ENCODE data around the gene KLHDC10.

KLHDC10 gene

DNA sequence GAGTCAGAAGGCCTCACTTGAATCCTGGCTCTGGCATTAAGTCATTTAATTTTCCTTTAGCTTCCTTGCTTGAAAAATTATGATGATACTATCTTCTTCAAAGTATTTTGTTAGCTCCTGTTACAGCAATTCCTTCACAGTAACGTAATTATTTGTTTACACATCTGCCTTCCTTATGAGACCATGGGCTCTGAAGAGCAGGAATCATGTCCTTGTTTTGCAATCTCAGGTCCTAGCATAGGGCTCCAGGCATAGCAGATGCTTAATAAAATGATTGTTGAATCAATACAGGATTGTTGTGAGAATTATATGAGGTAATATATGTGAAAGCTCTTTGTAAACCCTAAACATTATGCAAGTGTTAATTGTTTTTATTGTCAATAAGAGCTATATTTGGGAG lies 25.5 kb downstream of the KLHDC10 start:
- DNase-seq (ENCODE audit: extremely low read depth, low read depth), result peak; percentile 52
- TF ChIP-seq, protein P1, sequence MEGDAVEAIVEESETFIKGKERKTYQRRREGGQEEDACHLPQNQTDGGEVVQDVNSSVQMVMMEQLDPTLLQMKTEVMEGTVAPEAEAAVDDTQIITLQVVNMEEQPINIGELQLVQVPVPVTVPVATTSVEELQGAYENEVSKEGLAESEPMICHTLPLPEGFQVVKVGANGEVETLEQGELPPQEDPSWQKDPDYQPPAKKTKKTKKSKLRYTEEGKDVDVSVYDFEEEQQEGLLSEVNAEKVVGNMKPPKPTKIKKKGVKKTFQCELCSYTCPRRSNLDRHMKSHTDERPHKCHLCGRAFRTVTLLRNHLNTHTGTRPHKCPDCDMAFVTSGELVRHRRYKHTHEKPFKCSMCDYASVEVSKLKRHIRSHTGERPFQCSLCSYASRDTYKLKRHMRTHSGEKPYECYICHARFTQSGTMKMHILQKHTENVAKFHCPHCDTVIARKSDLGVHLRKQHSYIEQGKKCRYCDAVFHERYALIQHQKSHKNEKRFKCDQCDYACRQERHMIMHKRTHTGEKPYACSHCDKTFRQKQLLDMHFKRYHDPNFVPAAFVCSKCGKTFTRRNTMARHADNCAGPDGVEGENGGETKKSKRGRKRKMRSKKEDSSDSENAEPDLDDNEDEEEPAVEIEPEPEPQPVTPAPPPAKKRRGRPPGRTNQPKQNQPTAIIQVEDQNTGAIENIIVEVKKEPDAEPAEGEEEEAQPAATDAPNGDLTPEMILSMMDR (IDR thresholded peaks at IDR 0.05; ENCODE audit: low read depth, low read length, missing control alignments), result no peak
- no peak overlapping the region for H3K4me3 ChIP-seq (replicated peaks; ENCODE audit: low read depth, low read length)

DNA sequence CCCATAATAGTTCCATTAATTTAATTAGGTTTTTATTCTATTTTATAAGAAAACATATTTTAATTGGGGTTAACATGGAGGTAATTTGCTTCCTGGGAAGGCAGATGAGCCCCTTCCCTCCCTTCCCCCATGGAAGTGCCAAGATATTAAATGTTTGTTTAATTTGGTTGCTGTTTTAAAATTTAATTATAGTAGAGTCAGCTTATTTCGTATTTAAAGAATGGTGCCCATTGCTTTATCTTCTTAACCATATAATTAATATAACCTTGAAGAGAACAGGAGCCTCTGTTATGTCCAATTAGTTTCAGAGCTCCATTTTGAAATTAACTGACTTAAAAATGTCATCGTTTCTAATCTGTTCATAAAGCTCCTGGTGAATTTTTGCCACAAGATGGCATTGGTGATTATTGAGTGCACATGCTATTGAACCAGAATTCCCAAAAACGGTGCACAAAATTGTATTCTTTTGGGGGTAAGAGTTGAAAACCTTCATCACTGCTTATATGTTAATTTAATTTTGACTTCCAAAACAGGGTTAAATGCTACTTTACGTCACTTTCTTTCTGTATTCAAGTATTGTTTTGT lies 26.0 kb downstream of the KLHDC10 start:
- no peak for DNase-seq (ENCODE audit: extremely low read depth, low read depth)
- no peak overlapping the region for H3K4me3 ChIP-seq (replicated peaks; ENCODE audit: low read depth, low read length)
- TF ChIP-seq, protein P1 (IDR thresholded peaks at IDR 0.05; ENCODE audit: low read depth, low read length, missing control alignments), result peak; percentile 19

DNA sequence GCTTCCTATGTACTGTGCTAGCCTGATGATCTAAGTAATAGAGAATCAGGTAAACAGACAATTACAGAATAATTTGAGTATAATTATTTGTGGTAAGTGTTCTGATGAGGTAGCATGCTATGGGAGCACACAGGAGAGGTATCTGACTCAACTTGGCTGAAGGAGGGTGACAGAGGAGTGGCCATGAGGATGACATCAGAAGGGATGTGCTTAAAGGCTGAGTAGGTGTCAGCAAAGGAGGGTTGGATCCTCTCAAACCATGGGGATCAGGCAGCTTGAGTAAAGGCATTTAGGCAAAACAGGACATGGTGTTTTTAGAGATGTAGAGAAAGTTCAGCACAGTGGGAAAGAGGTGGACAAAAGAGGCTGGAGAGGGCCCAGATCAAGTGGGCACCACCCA lies 29.0 kb downstream of the KLHDC10 start:
- TF ChIP-seq, protein P1 (IDR thresholded peaks at IDR 0.05; ENCODE audit: low read depth, low read length, missing control alignments), result no peak
- DNase-seq (ENCODE audit: extremely low read depth, low read depth), result no peak
- no peak overlapping the region for H3K4me3 ChIP-seq (replicated peaks; ENCODE audit: low read depth, low read length)

DNA sequence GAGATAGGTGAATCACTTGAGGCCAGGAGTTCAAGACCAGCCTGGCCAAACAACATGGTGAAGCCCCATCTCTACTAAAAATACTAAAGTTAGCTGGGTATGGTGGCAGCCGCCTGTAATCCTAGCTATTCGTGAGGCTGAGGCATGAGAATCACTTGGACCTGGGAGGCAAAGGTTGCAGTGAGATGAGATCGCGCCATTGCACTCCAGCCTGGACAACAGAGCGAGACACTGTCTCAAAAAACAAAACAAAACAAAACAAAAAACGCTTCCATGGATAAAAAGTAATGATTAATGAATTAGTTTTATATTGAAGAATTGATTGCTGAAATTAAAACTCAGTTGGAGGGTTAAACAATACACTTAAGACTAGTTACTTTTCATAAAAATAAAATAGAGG lies 32.3 kb downstream of the KLHDC10 start:
- TF ChIP-seq, protein P1 (IDR thresholded peaks at IDR 0.05; ENCODE audit: low read depth, low read length, missing control alignments), result no peak
- no peak overlapping the region for H3K4me3 ChIP-seq (replicated peaks; ENCODE audit: low read depth, low read length)
- DNase-seq (ENCODE audit: extremely low read depth, low read depth), result no peak

DNA sequence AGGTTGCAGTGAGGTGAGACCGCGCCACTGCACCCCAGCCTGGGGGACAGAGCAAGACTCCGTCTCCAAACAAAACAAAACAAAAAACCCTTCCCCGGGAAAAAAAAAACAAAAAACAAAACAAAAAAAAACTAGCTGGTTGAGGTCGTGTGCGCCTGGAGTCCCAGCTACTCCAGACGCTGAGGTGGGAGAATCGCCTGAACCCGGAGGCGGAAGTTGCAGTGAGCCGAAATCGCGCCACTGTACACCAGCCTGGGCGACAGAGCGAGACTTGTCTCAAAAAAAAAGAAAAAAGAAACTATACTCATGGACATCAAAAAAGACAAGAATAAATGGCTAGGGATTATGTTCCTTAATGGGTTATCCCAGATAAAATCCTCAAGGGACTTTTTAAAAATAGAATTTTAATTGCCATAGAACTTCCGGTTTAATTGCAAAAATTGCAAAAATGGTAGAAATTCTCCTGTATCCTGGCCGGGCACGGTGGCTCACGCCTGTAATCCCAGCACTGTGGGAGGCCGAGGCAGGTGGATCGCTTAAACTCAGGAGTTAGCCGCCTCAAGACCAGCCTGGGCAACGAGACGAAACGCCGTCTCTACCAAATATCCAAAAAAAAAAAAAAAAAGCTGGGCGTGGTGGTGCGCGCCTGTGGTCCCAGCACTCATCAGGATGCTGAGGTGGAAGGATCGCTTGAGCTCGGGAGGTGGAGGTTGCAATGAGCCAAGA lies 37.8 kb downstream of the KLHDC10 start:
- TF ChIP-seq, protein P1 (IDR thresholded peaks at IDR 0.05; ENCODE audit: low read depth, low read length, missing control alignments), result no peak
- no peak for DNase-seq (ENCODE audit: extremely low read depth, low read depth)
- no peak overlapping the region for H3K4me3 ChIP-seq (replicated peaks; ENCODE audit: low read depth, low read length)

DNA sequence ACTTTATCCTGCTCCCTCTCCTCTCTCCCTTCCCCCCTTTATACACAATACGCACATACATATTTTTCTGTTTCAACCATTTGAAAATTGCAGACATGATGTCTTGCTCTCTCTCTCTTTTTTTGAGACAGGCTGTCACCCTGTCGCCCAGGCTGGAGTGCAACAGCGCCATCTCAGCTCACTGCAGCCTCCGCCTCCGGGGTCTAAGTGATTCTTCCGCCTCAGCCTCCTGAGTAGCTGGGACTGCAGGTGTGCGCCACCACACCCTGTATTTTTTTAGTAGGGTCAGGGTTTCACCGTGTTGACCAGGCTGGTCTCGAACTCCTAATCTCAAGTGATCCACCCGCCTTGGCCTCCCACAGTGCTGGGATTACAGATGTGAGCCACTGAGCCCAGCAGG lies 38.5 kb downstream of the KLHDC10 start:
- DNase-seq (ENCODE audit: extremely low read depth, low read depth), result no peak
- no peak overlapping the region for H3K4me3 ChIP-seq (replicated peaks; ENCODE audit: low read depth, low read length)
- TF ChIP-seq, protein P1 (IDR thresholded peaks at IDR 0.05; ENCODE audit: low read depth, low read length, missing control alignments), result no peak

Measured in HFF-Myc (cell line).